GM10847 (cell line): ENCODE results near the gene NOL12.

ENCODE experiments used
- POLR2A ChIP-seq: IDR thresholded peaks from 2 replicates; pipeline ENCODE4 v1.6.1; 2011; ENCODE audit not compliant: insufficient read length; ENCODE audit errors: extremely low read depth

The NOL12 gene

DNA sequence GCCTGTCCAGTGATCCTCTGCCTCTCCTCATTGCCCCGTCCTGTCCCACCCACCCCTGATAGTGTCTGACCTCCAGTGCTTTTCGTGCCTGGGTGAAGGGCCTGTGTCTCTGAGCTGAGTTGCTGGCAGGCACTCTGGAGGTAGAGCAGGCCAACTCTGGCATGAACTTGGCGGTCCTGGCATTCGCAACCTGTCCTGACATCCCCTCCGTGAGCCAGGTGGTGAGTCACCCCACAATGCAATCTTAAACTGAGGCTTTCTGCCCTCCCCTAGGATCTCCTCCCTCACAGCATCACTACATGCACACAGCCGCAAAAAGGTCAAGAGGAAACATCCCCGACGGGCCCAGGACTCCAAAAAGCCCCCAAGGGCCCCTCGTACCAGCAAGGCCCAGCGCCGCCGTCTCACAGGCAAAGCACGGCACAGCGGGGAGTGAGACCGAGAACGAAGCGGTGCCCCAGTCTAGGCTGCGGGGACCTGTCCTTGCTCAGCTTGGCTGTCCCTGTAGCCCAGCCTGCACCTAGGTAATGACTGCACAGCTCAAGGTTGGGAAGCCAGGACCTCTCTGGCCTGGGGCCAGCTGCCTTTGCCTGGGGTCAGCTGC, 4.9 kb downstream of the NOL12 start:
- no peak for TF ChIP-seq POLR2A

DNA sequence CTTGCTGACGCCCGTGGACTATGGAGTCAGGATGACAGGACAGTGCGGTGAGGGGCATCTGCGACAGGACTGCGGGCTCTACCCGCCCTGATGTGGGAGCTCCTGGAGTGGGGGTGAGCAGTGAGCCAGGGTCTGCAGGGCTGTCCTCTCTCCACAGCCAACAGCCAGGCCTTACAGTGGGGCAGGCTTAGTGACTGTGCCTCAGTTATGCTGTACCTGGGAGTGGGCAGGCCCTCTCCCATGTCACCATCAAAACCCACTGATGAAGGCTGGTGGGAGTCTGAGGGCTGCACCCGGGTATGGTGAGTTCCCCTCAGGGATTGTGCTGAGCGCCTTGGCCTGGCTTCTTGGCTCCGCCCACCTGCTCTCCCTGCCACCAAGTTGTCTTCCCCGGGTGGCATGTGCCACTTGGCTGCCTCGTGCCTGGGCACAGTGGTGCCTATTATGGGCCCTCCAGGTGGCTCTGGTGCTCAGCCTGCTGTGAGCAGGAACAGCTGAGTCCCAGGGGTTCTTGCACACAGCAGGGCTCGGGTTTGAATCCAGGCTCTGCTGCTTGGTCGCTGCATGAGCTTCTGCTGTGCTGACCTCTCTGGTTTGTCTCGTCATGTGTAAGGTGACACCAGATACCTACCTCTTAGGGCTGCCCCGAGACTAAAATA, 6.6 kb downstream of the NOL12 start:
- no peak for TF ChIP-seq POLR2A

GRCh38 chr22:37696657-37697537, 10.8 kb downstream of the NOL12 start, which contains the start of gene TRIOBP:
Gene TRIOBP (plus strand): TSS chr22:37697048. CDS start chr22:37701366, 4,318 bp downstream.
- no peak for TF ChIP-seq POLR2A

- TF ChIP-seq POLR2A, result no peak
Observed at GRCh38 chr22:37697538-37697835, 11.3 kb downstream of the NOL12 start.

- no peak for TF ChIP-seq POLR2A
Observed at GRCh38 chr22:37701141-37701786, 15.1 kb downstream of the NOL12 start.

DNA sequence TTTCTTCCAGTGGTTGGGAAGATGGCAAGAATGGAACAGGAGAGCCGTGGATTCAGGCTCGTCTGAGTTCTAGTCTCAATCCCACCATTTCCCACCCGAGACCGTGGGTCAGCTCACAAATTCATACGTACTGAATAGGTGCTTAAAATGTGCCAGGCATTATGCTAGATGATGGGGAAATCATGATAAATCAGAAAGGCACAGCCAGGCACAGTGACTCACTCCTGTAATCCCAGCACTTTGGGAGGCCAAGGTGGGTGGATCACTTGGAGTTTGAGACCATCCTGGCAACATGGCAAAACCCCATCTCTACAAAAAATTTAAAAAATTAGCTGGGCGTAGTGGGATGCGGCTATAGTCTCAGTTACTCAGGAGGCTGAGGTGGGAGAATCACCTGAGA, 17.8 kb downstream of the NOL12 start:
- no peak for TF ChIP-seq POLR2A

DNA sequence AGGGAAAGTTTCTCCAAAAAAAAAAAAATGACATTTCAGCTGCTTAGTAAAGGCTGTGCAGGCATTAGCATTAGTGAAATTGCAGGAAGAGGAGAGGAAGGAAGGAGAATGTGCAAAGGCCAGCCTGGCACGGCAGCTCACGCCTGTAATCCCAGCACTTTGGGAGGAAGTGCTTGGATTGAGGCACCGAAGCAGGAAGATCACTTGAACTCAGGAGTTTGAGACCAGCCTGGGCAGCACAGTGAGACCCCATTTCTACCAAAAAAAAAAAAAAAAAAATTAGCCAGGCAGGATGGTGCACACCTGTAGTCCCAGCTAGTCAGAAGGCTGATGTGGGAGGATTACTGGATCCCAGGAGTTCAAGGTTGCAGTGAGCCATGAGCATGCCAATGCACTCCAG, 18.5 kb downstream of the NOL12 start:
- TF ChIP-seq POLR2A, result no peak

GRCh38 chr22:37705205-37705604, 19.1 kb downstream of the NOL12 start:
- no peak for TF ChIP-seq POLR2A

DNA sequence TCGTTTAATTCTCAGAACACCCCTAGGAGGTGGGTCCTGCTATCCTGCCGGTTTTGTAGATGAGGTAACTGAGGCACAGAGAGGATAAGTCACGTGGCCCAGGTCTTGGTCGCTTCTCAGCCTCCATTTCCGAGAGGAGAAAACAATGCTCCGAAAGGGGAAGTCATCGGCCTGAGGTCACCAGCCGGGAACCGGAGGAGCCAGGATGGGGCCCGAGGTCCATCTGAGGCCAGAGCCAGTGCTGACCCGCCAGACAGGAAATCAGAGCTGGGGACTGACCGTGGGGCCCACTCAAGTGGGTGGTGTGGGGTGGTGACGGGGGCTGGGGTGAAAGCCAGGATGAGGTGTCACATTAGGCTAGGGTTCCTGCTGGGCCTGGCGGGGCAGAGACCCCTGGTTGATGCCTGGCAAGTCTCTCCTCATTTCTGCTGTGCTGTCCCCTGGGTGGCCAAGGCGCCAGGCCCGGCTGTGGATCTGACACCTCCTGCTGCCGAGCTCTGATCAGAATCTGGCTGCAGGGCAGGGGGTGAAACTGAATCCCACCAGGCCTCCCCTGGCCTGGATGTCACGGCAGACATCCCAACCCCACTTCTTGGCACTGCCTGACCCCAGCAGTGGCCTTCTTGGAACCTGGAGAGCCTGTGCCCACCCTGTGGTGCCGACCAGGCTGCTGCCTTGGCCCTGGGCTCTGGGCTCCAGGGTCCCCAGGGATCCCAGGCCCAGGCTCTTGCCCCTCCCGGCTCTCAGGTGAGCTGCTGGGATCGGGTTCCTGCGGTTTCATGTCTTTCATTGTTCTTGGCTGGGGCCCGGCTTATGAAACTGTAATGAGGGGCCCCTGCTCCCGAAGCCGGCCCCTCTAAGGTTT, 22.7 kb downstream of the NOL12 start:
- no peak for TF ChIP-seq POLR2A

- TF ChIP-seq POLR2A, result no peak
Observed at GRCh38 chr22:37709445-37709765, 23.3 kb downstream of the NOL12 start.

DNA sequence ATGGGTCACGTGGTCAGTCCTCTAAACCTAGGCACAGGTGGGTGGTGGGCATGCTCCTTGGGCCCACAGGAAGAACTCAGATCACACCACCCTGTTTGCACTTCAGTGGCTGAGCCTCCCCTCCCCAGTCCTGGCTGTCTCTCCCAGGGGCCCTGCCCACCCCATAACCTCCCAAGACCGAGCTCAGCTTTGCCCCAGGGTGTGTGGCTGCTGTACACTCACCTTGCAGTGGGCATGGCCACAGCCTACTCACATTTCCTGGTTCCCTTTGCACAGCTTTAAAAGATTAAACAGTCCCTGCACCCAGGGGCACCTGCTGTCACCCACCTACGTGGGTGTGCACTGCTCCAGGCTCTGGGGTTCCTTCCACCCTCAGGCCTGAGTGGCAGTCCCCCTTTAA, 24.5 kb downstream of the NOL12 start:
- TF ChIP-seq POLR2A, result no peak

DNA sequence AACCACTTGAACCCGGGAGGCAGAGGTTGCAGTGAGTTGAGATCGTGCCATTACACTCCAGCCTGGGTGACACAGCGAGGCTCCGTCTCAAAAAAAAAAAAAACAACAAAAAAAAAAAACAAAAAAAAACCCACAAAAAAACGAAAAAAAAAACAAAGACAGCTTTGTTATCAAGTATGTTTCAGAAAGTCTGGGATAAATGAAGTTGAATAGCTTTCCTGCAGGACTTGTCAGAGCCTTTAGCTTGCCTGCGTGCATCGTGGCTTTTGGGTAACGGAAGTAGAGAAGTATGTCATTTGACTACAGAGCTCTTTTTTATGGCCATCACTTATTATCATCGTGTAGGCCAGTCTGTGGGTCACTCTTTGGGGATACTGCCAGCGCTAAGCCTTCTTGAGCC, 25.3 kb downstream of the NOL12 start:
- no peak for TF ChIP-seq POLR2A

- no peak for TF ChIP-seq POLR2A
Observed at GRCh38 chr22:37713761-37714160, 27.6 kb downstream of the NOL12 start.

GRCh38 chr22:37714634-37715033, 28.5 kb downstream of the NOL12 start:
- TF ChIP-seq POLR2A, result no peak

DNA sequence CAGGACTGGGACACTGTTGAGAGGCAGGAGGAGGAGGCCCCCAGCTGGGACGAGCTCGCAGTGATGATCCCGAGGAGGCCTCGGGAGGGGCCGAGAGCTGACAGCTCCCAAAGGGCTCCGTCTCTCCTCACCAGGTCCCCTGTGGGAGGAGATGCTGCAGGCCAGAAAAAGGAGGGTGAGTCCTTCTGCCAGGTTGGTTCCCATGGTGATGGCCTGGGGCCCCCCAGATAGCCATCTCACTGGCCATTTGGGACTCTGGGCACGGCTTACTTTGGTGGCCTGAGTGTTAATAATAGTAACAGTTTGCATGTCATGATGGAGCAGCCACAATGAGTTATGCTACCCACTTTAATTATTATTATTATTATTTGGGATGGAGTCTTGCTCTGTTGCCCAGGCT, 29.6 kb downstream of the NOL12 start:
- no peak for TF ChIP-seq POLR2A

DNA sequence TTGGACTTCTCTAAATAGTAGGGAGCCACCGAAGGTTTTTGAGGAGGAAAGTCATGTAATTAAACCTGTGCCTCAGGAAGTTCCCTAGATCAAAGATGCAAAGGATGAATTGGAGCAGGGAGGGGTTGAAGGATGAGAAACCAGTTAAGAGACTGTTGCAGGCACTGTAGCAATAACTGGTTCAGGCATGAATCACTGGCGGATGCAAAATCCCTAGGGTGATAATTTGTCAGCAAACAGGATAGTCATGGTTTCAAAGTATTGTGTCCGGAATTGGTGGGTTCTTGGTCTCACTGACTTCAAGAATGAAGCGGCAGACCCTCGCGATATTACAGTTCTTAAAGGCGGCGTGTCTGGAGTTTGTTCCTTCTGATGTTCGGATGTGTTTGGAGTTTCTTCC, 30.6 kb downstream of the NOL12 start:
- no peak for TF ChIP-seq POLR2A
